ENCODE data around the gene NRXN3.

GRCh38 chr14:79586416-79586815 is 1416.2 kb downstream of the NRXN3 start:
- TF ChIP-seq SUZ12 (IDR thresholded peaks at IDR 0.05) (no peak), NFRKB (IDR thresholded peaks at IDR 0.05) (no peak), BHLHE40 (IDR thresholded peaks at IDR 0.05; ENCODE audit: borderline replicate concordance) (no peak), ELF4 (IDR thresholded peaks at IDR 0.05) (no peak), FOXK2 (IDR thresholded peaks at IDR 0.05) (no peak), PKNOX1 (IDR thresholded peaks at IDR 0.05) (no peak), L3MBTL2 (conservative IDR thresholded peaks at IDR 0.05) (no peak)

Data from HEK293T (cell line).